Measurements from ENCODE around the gene RASL11B. TPM values are rescaled to one million over a fixed set of nuclear protein-coding genes. Genes with fewer than 3 reads are reported as not detected.
"Not testable (repeated sequence)": the region's sequence is repeated elsewhere in the genome, so short reads cannot be mapped to it uniquely, and the experiment has no call there.

The RASL11B gene
- polyA plus RNA-seq (2013, experiment 1 of 2; ENCODE audit: insufficient read length) = 2.4 TPM
- 1.9 TPM for polyA plus RNA-seq (2013, experiment 2 of 2; ENCODE audit: insufficient read length)

DNA sequence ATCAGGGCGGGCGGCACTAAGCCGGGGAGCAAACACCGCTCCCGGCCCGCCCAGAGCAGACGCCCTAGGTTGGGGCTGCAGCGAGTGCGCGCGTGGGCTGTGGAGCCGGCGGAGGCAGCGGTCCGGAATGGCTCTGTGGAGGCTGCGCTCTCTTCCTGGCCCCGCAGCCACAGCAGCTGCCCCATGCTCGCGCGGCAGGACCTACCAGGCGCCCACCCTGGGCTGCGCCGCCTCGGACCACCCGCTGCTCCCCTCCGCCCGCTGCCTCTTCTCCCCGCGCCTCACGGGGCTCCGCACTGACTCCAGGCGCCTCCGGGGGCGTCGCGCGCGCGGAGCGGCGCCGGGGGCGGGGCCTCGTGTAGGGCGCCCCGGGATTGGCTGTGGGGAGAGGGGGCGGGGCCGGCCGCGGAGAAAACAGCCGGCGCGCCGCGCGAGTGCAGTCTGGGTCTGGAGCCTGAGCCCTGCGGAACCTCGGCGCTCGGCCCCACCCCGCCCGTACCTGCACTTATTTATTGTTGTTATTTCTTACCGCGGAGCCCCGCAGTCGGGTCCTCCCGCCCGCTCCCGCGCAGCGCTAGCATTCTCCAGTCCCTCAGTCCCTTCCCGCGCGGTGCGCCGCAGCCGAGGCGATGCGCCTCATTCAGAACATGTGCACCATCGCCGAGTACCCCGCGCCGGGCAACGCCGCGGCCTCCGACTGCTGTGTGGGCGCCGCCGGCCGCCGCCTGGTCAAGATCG, at the start of gene RASL11B:
RASL11B (plus strand) TSS at position 439 of the 738 bp plus-strand sequence; CDS start at position 630, 191 bp downstream.
- peak; percentile 73 for DNase-seq

DNA sequence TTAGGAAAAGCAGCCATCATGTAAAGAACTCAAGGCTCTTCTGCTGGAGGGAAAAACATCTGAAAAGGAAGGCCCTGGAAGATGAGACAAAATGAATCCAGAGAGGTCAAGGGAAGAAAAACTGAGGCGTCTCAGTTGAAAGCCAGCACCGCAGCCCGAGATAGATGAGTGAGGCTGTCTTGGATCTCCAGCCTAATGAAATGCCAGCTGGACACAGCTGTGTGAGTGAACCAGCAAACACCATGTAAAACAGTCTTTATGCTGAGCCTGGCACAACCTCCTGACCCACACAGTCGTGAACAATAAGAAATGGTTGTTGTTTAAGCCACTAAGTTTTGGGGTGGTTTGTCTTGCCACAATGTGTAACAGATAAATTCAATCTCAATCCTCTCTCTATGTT, 48.6 kb upstream of the RASL11B start:
- no peak for DNase-seq

DNA sequence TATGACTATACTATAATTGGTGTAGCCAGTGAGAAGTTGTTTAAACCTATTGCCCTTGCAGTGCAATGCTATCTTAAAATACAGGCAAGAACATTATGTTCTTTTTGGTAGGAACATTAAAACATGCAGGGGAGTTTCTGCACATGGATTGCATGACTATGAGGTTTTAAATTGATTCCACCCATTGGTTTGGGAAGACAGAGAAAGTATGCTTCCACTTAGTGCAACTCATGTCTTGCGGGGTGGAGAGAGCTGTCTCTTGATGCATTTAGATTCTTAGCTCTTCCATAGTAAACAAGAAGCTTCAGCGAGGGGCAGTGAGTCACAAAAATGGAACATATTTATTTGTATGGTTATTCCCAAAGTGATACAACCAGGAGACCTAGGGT, 39.5 kb upstream of the RASL11B start:
- DNase-seq = peak; percentile 66

- peak; percentile 54 for DNase-seq
These were observed 39.0 kb upstream of the RASL11B start for GRCh38 chr4:52822972-52823701.

- no peak for DNase-seq
These were observed 38.4 kb upstream of the RASL11B start for GRCh38 chr4:52823702-52824092.

DNA sequence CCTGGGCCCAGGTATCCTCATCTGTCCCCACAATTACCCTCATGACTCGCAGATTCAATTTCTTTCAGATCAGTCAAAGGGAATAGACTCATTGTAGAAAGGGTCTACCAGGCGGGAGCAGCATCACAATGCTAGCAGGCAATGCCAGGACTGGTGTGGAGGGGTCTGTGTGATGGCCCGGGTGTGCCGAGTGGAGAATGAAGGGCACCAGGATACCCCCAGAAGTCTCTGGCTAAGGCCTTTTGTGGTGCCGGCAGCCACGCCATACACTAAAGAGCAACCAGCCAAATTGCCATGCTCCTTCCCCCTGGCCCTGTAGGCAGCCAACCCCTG, 37.9 kb upstream of the RASL11B start:
- DNase-seq = no peak

DNA sequence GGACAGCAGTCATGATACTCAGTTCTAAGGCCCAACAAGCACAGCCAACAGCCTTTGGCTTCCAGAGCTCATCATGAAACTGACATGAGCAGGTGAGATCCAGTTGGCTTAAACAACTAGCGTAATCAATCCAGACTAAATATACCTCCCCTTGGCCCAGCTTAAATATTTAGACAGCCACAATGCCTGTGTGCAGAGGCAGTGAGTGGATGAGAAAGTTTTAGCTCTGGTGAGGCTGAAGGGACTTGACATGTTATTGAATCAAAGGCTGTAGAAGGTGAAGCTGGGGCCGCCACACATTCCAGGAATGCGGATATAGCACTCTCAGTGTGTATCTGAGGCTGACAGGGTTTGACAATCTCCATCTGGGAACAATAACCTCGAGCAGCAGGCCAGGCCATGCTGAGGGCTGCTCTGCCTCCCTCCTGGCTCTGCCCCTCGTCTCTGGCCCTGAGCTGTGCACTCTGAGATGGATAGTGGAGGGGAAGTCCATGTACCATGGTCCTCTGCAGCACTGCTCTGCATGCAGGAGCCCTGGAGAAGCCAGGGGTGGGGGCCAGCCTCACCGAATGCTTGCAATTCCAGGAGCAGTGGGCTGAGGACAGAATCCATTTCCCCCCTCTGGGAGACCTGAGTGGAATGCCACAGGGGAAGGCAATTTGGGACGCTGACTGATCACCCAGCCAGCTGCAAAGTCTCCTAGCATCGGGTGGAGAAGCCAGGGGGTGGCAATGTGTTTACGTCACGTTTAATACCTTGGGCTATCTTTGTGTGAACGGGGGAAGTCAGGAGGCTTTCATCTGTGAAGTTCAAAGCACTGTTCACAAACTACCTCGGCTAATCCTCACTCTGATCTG, 37.3 kb upstream of the RASL11B start:
- DNase-seq = peak; percentile 86

- no peak for DNase-seq
These were observed 36.5 kb upstream of the RASL11B start for GRCh38 chr4:52825460-52826090.

GRCh38 chr4:52833941-52834525, 28.1 kb upstream of the RASL11B start:
- DNase-seq = peak; percentile 20

DNA sequence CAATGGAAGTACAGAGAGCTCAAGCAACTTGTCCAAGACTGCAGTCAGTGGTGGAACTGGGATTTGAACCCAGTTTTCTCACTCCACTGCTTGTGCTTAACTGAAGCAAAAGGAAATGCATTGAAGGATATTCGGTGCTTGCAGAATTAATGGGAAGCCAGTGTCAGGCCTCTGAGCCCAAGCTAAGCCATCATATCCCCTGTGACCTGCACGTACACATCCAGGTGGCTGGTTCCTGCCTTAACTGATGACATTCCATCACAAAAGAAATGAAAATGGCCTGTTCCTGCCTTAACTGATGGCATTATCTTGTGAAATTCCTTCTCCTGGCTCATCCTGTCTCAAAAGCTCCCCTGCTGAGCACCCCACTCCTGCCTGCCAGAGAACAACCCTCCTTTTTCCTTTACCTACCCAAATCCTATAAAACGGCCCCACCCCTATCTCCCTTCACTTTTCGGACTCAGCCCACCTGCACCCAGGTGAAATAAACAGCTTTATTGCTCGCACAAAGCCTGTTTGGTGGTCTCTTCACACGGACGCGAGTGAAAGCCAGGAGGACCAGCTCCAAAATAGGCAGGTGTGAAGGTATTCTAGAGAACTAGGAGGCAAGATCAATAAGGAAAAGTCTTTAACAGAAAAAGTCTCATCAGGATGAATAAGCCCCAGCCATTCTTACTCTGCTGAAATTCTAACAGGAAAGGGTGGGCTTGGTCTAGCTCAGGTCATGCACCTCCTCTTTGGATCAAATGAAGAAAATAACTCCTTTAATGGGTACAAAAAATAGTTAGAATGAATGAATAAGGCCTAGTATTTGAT, 27.3 kb upstream of the RASL11B start:
- not testable (repeated sequence) for DNase-seq

GRCh38 chr4:52836120-52836519, 26.0 kb upstream of the RASL11B start:
- DNase-seq = no peak

GRCh38 chr4:52836678-52837077, 25.4 kb upstream of the RASL11B start:
- peak; percentile 52 for DNase-seq

DNA sequence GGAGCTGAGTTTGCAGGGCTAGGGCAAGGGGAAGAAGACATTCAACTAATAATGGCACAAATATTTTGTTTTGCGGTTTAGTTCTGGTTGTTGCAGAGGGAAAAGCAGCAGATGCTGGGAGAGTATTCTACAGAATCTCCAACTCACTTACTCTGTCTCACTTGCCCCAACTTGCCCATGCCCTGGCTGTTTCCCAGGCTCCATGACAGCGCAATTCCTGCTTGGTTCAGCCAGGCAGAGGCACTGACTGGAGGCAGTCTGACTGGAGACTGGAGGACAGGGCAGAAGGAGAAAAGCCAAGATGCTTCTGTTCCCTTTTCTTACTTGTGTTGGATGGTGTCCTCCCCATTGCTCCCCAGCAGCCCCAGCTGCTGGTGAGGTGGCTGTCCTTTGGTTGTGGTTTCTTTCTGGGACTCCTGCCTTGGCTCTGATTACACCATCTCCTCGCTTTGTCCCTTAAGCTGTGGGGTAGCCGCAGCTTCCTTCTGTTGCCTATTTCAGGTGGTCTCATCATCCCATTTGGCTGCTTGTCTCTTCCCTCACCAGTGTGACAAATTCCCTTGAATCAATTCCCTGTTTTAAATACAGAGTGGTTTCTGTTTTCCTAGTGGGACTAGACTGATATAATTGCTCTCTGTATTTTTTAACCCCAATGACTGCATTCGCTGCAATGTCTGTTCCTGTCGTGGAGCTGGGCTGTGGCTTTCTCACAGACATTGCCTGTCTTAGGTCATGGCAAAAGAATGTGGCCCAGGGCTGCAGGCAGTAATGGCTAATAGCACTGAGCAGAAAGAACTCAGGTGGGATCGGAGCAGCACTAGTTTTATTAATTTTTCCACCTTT, 24.2 kb upstream of the RASL11B start:
- peak; percentile 82 for DNase-seq

DNA sequence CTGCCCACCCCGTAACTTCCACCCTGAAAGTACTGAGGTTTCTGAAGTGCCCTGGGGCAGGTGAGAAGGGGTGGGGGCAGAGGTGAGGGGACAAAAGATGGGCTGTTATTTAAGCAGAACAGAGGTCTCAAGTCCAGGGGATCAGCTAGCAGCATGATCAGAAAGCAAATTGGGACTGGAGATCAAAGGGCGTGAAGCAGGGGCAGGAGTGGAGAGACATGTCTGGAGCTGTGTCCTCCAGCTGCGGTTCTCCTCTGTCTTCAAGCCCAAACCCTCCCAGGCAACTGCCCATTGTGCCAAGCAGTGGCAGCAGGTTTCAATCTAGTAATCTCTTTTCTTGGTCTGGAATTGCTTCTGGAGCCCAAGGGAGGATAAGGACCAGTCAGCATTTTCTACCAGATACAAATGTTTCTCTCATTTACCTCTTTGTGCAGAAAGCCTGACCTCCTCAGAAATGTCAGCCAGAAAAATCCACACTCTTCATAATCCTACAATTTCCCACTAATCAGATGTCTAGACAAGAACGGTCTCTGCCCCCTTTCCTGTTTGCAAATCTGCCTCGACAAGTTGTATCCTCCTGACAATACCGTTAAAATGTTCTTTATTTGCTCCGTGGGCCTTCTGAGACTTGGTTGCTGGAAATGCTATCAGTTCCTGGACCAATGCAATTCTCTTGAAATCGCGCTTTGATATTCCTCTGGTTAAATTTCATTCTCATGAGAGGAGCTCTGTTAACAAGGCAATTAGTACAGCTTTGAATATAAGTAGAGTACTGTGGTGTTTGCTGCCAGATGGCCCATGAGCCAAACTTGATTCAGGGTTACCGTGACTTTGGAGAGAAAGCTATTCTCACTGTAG, 23.2 kb upstream of the RASL11B start:
- no peak for DNase-seq

DNA sequence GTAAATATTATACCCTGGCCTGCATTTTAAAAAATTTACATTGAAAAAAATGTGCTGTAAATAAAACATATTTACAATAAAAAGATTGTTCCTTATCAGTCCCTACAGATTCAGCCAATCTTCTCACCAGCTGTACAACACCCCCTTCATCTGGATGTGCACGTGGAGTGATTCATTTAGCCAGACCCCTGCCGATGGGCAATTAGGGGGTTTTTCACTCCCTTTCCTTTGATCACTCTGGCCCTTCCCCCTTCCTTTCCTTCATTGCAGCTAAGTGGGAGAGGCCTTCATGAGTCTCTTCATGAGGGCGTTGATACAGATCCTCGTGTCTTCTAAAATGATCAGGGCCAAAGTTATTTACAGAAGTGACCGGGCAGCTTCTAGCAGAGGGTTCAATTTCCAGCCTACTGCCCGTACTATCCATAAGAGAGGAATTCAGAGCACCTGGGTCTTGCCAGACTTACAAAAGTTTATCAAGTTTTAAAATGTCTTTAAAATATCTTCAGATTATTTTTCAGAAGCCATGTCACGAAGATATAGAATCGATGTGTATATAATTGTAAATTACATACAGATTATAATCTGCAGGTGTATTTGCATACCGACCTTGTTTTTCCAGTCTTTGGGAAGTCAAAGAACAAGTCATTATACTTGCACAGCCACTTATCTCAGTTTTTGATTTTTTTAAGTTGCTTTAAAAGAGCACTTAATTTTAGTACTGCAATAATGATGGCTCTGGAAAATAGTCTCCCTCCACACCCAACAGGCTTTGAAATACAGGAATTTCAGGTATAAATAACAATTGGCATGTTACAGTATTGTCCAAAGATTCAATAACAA, 21.4 kb upstream of the RASL11B start:
- DNase-seq = no peak

GRCh38 chr4:52841682-52842456, 20.2 kb upstream of the RASL11B start:
- DNase-seq = peak; percentile 37

DNA sequence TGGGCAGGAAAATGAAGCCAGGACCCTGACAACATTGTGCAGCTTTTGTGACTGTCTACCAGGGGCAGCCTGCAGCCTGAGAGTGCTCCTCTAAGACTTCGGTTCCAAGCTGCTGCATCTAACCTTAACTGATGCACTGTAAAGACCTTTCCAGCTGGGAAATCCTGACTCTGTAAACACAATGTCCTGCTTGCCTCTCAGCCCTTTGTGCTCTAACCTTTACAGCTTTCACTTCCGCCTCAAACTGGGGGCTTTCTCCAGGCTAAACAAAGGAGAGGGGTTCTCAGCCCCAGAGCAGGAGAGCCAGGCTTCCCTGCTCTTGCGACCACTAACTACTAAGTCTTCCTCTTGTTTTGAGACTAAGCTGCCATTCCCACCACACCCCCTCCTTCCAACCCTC, 19.3 kb upstream of the RASL11B start:
- DNase-seq = no peak

DNA sequence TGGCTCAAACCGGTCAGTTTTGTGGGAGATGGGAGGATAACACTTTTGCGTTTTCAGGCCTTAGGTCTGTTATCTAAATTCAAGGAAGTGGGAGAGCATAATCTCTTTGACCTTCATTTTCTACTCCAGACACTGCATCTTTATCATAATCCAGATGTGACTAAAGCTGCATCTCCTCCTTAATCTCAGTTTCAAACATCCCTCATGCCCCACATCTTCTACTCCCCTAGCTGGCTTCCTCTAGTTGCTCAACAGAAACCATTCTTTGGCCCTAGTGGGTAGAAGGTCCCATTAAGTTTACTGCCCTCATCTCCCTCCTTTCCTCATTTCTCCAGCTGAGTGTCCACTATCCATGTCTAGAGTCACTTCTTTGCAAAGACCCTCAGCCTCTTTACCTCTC, 18.8 kb upstream of the RASL11B start:
- no peak for DNase-seq
